HEK293 (cell line): ENCODE data around the gene MAPKAPK5.

Experiments used
- CTCF ChIA-PET: fragments of 350-600 bp; formaldehyde crosslinking; extraction: SDS; loops from one replicate; lab custom pipeline; 2021; ENCODE audit warnings: antibody characterized with exemption; lab: Yijun Ruan, JAX
- POLR2A ChIA-PET: fragments of 300-600 bp; formaldehyde crosslinking; extraction: SDS; loops from one replicate; lab custom pipeline; 2020; ENCODE audit warnings: antibody characterized with exemption, inconsistent platforms; lab: Yijun Ruan, JAX
- H3K27ac ChIP-seq: fragments of 200-500 bp; sonication (Bioruptor generic); 2 replicates; pipeline ENCODE4 v1.5.1; 2014; ENCODE audit warnings: low read depth, low read length, control low read depth, inconsistent platforms; ENCODE audit errors: extremely low read depth
- H3K36me3 ChIP-seq, 2 experiments: fragments of 200-500 bp in 1 of 2; sonication (Bioruptor generic) in 1 of 2; 1 replicate in 1 of 2; 2 replicates in 1 of 2; pipeline ENCODE4 v1.5.1; 2014 to 2017; ENCODE audit warnings: inconsistent platforms in 2 of 2, low read length in 2 of 2; ENCODE audit not compliant: control insufficient read depth in 2 of 2, insufficient read depth in 1 of 2
- H3K4me1 ChIP-seq: fragments of 200-500 bp; sonication (Bioruptor generic); 2 replicates; pipeline ENCODE4 v1.5.1; 2014; ENCODE audit warnings: mild to moderate bottlenecking, low read length, inconsistent platforms; ENCODE audit not compliant: control insufficient read depth, insufficient read depth
- H3K4me3 ChIP-seq: 2 replicates; pipeline ENCODE4 v1.5.1; 2011; ENCODE audit warnings: low read depth, mild to moderate bottlenecking, control low read depth, low read length, moderate library complexity
- H3K9me3 ChIP-seq: fragments of 200-500 bp; sonication (Bioruptor generic); 2 replicates; pipeline ENCODE4 v1.5.1; 2014; ENCODE audit warnings: low read depth, low read length, inconsistent platforms; ENCODE audit not compliant: control insufficient read depth, insufficient read depth
- RBAK ChIP-seq: fragments of 450-650 bp; formaldehyde crosslinking; IDR thresholded peaks from 2 replicates; pipeline ENCODE4 v1.5.1; 2016; ENCODE audit warnings: missing biosample characterization, missing genetic modification characterization
- SETDB1 ChIP-seq: IDR thresholded peaks from one replicate; pipeline ENCODE4 v1.6.1; 2017; ENCODE audit warnings: mild to moderate bottlenecking, low read length, moderate library complexity, mixed read lengths; ENCODE audit not compliant: insufficient read length
- SP7 ChIP-seq: fragments of 450-650 bp; formaldehyde crosslinking; IDR thresholded peaks from 2 replicates; pipeline ENCODE4 v1.5.1; 2016; ENCODE audit warnings: missing biosample characterization, missing genetic modification characterization
- ZNF132 ChIP-seq: fragments of 450-650 bp; formaldehyde crosslinking; IDR thresholded peaks from 2 replicates; pipeline ENCODE4 v1.5.1; 2017; ENCODE audit warnings: missing biosample characterization, missing genetic modification characterization, borderline replicate concordance
- ZNF174 ChIP-seq: fragments of 450-650 bp; formaldehyde crosslinking; IDR thresholded peaks from 2 replicates; pipeline ENCODE4 v1.5.0; 2017; ENCODE audit warnings: missing biosample characterization, mild to moderate bottlenecking, missing genetic modification characterization
- ZNF221 ChIP-seq: fragments of 450-650 bp; formaldehyde crosslinking; IDR thresholded peaks from 2 replicates; pipeline ENCODE4 v1.5.1; 2017; ENCODE audit warnings: missing biosample characterization, missing genetic modification characterization, borderline replicate concordance
- ZNF223 ChIP-seq: fragments of 450-650 bp; formaldehyde crosslinking; IDR thresholded peaks from 2 replicates; pipeline ENCODE4 v1.5.1; 2016; ENCODE audit warnings: missing biosample characterization, missing genetic modification characterization
- ZNF335 ChIP-seq: fragments of 450-650 bp; formaldehyde crosslinking; conservative IDR thresholded peaks from 2 replicates; pipeline ENCODE4 v1.5.1; 2016; ENCODE audit warnings: missing biosample characterization, missing genetic modification characterization
- ZNF354C ChIP-seq: fragments of 450-650 bp; formaldehyde crosslinking; IDR thresholded peaks from 2 replicates; pipeline ENCODE4 v1.5.1; 2016; ENCODE audit warnings: missing biosample characterization, missing genetic modification characterization, low read depth, borderline replicate concordance
- ZNF398 ChIP-seq: fragments of 450-650 bp; formaldehyde crosslinking; IDR thresholded peaks from 2 replicates; pipeline ENCODE4 v1.5.1; 2017; ENCODE audit warnings: missing biosample characterization, missing genetic modification characterization
- ZNF501 ChIP-seq: fragments of 450-650 bp; formaldehyde crosslinking; IDR thresholded peaks from 2 replicates; pipeline ENCODE4 v1.5.1; 2016; ENCODE audit warnings: missing biosample characterization, missing genetic modification characterization
- ZNF544 ChIP-seq: fragments of 450-650 bp; formaldehyde crosslinking; IDR thresholded peaks from 2 replicates; pipeline ENCODE4 v1.5.0; 2017; ENCODE audit warnings: missing biosample characterization, missing genetic modification characterization
- ZNF571 ChIP-seq: fragments of 450-650 bp; formaldehyde crosslinking; IDR thresholded peaks from 2 replicates; pipeline ENCODE4 v1.5.0; 2017; ENCODE audit warnings: missing biosample characterization, missing genetic modification characterization
- ZNF596 ChIP-seq: fragments of 450-650 bp; IDR thresholded peaks from 2 replicates; pipeline ENCODE4 v1.5.0; 2018; ENCODE audit warnings: missing biosample characterization, mild to moderate bottlenecking, missing genetic modification characterization, moderate library complexity
- ZNF624 ChIP-seq: fragments of 450-650 bp; formaldehyde crosslinking; IDR thresholded peaks from 2 replicates; pipeline ENCODE4 v1.5.1; 2017; ENCODE audit warnings: missing biosample characterization, missing genetic modification characterization
- ZNF670 ChIP-seq: fragments of 450-650 bp; formaldehyde crosslinking; IDR thresholded peaks from 2 replicates; pipeline ENCODE4 v1.5.1; 2016; ENCODE audit warnings: missing biosample characterization, missing genetic modification characterization, low read depth
- ZNF768 ChIP-seq: fragments of 450-650 bp; formaldehyde crosslinking; IDR thresholded peaks from 2 replicates; pipeline ENCODE4 v1.5.1; 2018; ENCODE audit warnings: missing biosample characterization, mild to moderate bottlenecking, missing genetic modification characterization
- ZNF830 ChIP-seq: fragments of 450-650 bp; IDR thresholded peaks from 2 replicates; pipeline ENCODE4 v1.5.0; 2018; ENCODE audit warnings: missing biosample characterization, missing genetic modification characterization, low read depth, mild to moderate bottlenecking, moderate library complexity
- TF ChIP-seq, protein P1 (sequence below): fragments of 450-650 bp; formaldehyde crosslinking; IDR thresholded peaks from 2 replicates; pipeline ENCODE4 v1.5.1; 2016; ENCODE audit warnings: missing biosample characterization, missing genetic modification characterization
- TF ChIP-seq, protein P2 (sequence below): fragments of 450-650 bp; formaldehyde crosslinking; conservative IDR thresholded peaks from 2 replicates; pipeline ENCODE4 v1.5.1; 2016; ENCODE audit warnings: low read depth, missing biosample characterization, missing genetic modification characterization
- TF ChIP-seq, protein P3 (sequence below): fragments of 450-650 bp; formaldehyde crosslinking; IDR thresholded peaks from 2 replicates; pipeline ENCODE4; 2016; ENCODE audit warnings: missing biosample characterization, missing genetic modification characterization

The MAPKAPK5 gene

DNA sequence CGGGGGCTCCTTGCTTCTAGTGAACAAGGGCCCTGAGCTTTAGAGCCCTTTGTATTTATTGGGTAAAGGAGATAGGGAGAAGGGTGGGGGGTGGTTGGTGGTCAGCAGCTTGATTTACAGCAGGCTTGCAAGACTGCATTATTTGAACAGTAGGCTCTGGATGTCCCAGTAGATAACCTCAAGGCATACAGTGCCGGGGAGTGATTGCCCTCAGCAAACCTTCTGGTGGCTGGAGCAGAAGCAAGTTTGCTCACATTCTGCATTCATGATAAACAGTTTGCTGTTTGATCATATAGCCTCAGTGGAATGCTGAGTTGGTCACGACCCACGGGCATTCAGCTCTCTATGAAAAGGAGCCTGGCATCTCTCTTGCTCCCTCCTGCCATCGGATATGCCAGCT is 16.5 kb upstream of the MAPKAPK5 start (continued):
- TF ChIP-seq, protein P1, sequence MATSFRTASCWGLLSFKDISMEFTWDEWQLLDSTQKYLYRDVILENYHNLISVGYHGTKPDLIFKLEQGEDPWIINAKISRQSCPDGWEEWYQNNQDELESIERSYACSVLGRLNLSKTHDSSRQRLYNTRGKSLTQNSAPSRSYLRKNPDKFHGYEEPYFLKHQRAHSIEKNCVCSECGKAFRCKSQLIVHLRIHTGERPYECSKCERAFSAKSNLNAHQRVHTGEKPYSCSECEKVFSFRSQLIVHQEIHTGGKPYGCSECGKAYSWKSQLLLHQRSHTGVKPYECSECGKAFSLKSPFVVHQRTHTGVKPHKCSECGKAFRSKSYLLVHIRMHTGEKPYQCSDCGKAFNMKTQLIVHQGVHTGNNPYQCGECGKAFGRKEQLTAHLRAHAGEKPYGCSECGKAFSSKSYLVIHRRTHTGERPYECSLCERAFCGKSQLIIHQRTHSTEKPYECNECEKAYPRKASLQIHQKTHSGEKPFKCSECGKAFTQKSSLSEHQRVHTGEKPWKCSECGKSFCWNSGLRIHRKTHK = no peak

- POLR2A ChIA-PET = no interaction called here
- Histone ChIP-seq H3K36me3 (no peaks in the 10 kb centered on the region), H3K27ac (no peak overlapping the region), H3K4me3 (no peak overlapping the region), H3K9me3 (no peaks in the 10 kb centered on the region), H3K4me1 (no peaks in the 10 kb centered on the region)
- CTCF ChIA-PET = interaction anchor here (0.8 to 1.7 kb wide), 5 partner anchors 11 to 118 kb away, joined by 3 to 5 read pairs (median 3); no protein-coding TSS in a partner anchor
- TF ChIP-seq, protein P2, sequence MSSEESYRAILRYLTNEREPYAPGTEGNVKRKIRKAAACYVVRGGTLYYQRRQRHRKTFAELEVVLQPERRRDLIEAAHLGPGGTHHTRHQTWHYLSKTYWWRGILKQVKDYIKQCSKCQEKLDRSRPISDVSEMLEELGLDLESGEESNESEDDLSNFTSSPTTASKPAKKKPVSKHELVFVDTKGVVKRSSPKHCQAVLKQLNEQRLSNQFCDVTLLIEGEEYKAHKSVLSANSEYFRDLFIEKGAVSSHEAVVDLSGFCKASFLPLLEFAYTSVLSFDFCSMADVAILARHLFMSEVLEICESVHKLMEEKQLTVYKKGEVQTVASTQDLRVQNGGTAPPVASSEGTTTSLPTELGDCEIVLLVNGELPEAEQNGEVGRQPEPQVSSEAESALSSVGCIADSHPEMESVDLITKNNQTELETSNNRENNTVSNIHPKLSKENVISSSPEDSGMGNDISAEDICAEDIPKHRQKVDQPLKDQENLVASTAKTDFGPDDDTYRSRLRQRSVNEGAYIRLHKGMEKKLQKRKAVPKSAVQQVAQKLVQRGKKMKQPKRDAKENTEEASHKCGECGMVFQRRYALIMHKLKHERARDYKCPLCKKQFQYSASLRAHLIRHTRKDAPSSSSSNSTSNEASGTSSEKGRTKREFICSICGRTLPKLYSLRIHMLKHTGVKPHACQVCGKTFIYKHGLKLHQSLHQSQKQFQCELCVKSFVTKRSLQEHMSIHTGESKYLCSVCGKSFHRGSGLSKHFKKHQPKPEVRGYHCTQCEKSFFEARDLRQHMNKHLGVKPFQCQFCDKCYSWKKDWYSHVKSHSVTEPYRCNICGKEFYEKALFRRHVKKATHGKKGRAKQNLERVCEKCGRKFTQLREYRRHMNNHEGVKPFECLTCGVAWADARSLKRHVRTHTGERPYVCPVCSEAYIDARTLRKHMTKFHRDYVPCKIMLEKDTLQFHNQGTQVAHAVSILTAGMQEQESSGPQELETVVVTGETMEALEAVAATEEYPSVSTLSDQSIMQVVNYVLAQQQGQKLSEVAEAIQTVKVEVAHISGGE (tag by site-specific recombination) = no peak
- TF ChIP-seq ZNF398 = no peak
- TF ChIP-seq ZNF571 (tag by site-specific recombination) = no peak
- no peak for TF ChIP-seq SP7 (tag by site-specific recombination)
- no peak for TF ChIP-seq ZNF596
- TF ChIP-seq ZNF174 (tag by site-specific recombination) = no peak
- no peak for TF ChIP-seq ZNF544
- TF ChIP-seq ZNF624 (tag by site-specific recombination) = no peak
- no peak for TF ChIP-seq ZNF221 (tag by site-specific recombination)
These were observed 15.7 kb upstream of the MAPKAPK5 start for GRCh38 chr12:111826316-111826715.

GRCh38 chr12:111826992-111827391 is 15.0 kb upstream of the MAPKAPK5 start:
- POLR2A ChIA-PET = no interaction called here
- H3K4me3 ChIP-seq = no peak overlapping the region
- no peaks in the 10 kb centered on the region for H3K36me3 ChIP-seq
- no peak overlapping the region for H3K27ac ChIP-seq
- H3K4me1 ChIP-seq = no peaks in the 10 kb centered on the region
- TF ChIP-seq ZNF670 (tag by site-specific recombination) (no peak), ZNF398 (no peak), ZNF830 (tag by site-specific recombination) (no peak), ZNF501 (no peak), ZNF132 (tag by site-specific recombination) (no peak), RBAK (tag by site-specific recombination) (no peak), ZNF223 (tag by site-specific recombination) (no peak), ZNF335 (tag by site-specific recombination) (no peak), ZNF768 (tag by site-specific recombination) (no peak), ZNF354C (tag by site-specific recombination) (no peak), SETDB1 (no peak)
- TF ChIP-seq, protein P3, sequence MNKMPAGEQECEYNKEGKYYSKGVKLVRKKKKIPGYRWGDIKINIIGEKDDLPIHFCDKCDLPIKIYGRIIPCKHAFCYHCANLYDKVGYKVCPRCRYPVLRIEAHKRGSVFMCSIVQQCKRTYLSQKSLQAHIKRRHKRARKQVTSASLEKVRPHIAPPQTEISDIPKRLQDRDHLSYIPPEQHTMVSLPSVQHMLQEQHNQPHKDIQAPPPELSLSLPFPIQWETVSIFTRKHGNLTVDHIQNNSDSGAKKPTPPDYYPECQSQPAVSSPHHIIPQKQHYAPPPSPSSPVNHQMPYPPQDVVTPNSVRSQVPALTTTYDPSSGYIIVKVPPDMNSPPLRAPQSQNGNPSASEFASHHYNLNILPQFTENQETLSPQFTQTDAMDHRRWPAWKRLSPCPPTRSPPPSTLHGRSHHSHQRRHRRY (tag by site-specific recombination) = no peak
- CTCF ChIA-PET = interaction anchor here (1.2 to 1.7 kb wide), 2 partner anchors 12 to 14 kb away, joined by 3 to 5 read pairs; no protein-coding TSS in a partner anchor
- H3K9me3 ChIP-seq = no peaks in the 10 kb centered on the region
